Muscle of back (tissue), 11 donors: ENCODE results near the gene CAPN5. TPM values are rescaled to one million over a fixed set of nuclear protein-coding genes. Genes with fewer than 3 reads are reported as not detected.

Source experiments
- DNase-seq, 3 donors: peaks; one replicate each; pipeline versions ENCODE4 v3.0.0 to v3.0.0-alpha.2; 2013
- polyA plus RNA-seq, 10 donors: library from polyadenylated mRNA; unstranded; fragments of 120-200 nt; gene quantifications; one replicate each; pipeline ENCODE4 v1.2.1, GENCODE V29; 2013; ENCODE audit not compliant: insufficient read length in 10 of 10

The CAPN5 gene
- polyA plus RNA-seq, 10 donors = 8.3 to 14.8 (median 10.4) TPM

DNA sequence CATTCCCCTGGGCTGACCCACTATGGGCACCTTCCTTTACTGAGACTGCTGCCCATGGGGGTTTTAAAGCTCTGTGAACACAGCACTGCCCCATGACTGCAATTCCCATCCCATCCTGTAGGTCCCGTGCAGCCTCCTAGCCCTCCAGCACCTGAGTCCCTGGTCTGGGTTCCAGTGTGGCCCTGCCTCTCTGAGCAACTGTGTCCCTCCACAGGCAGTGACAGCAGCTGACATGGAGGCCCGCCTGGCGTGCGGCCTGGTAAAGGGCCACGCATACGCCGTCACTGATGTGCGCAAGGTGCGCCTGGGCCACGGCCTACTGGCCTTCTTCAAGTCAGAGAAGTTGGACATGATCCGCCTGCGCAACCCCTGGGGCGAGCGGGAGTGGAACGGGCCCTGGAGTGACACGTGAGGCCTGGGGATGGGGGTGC is 48.4 kb downstream of the CAPN5 start:
- no peak for DNase-seq

GRCh38 chr11:77115956-77116355 is 49.2 kb downstream of the CAPN5 start:
- no peak for DNase-seq

DNA sequence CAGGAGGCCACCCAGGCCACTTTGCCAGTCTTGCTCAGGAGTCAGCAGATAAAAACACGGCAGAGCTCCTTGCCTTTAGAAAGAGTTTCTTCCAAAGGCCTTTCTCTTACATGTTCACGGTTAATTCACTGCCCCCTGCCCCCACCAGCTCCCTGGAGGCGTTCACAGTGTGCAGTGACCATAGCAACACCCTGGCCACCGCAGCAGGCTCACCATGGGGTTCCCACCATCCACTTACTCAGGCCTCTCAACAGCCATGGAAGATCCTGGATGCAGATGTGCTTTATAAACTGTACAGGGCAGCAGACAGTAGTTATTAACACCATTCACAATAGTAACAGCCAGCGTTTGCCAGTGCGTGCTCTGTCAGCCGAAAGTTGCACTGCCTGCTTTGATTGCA is 50.7 kb downstream of the CAPN5 start:
- DNase-seq = no peak

GRCh38 chr11:77118086-77118485 is 51.3 kb downstream of the CAPN5 start:
- DNase-seq = no peak

- DNase-seq = no peak
These were observed 52.2 kb downstream of the CAPN5 start for GRCh38 chr11:77118971-77119370.

GRCh38 chr11:77119531-77119936 is 52.8 kb downstream of the CAPN5 start:
- DNase-seq = no peak

DNA sequence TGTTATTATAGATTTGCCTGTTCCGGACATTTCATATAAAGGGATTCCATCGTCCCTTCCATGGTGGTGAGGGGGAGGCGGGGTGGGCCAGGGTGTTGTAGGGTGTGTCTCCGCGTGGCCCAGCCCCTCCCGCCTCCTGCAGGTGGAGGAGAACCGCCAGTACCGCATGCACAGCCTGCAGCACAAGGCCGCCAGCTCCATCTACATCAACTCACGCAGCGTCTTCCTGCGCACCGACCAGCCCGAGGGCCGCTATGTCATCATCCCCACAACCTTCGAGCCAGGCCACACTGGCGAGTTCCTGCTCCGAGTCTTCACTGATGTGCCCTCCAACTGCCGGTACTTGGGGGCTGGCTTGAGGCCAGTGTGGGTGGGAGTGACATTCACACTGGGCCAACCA is 53.8 kb downstream of the CAPN5 start:
- no peak for DNase-seq

GRCh38 chr11:77121096-77121640 is 54.4 kb downstream of the CAPN5 start:
- DNase-seq = no peak

DNA sequence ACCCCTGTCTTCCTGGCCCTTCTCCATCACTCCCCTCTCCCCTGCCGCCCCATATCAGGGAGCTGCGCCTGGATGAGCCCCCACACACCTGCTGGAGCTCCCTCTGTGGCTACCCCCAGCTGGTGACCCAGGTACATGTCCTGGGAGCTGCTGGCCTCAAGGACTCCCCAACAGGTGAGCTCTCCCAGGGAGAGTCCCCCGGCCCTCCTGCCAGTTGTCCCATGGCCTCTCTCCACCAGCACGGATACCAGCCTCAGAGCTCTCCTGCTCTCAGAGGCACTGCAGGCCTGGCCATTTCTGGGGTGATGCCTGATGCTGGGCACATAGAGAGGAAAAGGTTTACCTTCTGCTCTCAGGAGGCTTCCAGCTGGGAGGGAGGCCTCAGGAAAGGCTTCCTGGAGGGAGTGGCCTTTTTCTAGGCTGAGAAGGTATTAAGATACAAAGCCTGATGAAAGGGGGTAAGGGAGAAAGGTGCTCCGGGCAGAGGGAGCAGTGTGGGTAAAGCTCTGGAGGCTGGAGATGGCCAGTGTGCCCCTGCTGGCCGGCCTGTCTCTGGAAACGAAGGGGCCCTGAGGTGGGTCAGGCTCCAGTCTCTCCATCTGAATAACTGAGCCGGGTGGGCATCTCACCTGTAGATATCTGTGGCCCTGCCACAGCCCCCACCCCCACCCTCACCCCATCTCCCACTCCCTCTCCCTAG is 55.3 kb downstream of the CAPN5 start:
- DNase-seq = no peak

- DNase-seq = no peak
These were observed 55.9 kb downstream of the CAPN5 start for GRCh38 chr11:77122576-77123212.

- DNase-seq = no peak
These were observed 56.8 kb downstream of the CAPN5 start for GRCh38 chr11:77123591-77123990.

DNA sequence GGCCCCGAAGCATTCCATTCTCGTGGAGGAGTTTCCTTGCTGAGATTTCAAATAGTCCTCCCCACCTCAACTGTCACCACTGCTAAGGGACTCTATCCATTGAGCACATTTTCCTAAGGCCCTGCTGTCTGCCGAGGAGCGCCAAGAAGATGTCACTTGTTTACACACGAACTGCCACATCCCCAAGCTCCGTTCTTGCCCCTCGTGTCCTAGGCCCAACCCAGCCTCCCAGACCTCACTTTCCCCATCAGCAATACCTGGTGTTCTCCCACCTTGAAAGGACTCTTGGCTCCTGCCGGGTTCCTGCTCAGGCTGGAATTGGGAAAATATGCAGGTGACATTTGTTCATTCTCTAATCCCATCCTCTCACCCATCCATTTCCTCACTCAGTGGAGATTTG is 57.3 kb downstream of the CAPN5 start:
- DNase-seq = no peak

GRCh38 chr11:77124488-77124887 is 57.7 kb downstream of the CAPN5 start:
- DNase-seq = no peak

GRCh38 chr11:77125191-77125590 is 58.4 kb downstream of the CAPN5 start:
- DNase-seq = no peak

DNA sequence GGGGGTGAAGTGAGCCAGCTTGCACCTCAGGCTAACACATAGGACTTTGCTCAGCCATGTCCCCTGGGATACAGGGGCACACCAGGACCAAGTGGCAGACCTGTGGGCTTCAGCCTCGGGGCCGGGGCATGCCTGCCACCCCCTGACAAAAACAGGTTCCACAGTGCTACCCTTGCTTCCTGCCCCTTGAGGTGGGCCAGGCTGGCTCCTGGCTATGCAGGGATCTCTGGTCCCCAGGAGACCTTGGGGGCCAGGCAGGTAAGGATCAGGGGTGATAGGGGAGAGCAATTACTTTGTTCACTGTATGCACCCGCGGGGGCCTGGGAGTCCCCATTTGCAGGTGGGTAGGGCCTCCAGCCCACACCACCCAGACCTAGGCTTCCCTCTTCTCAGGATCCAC is 58.9 kb downstream of the CAPN5 start:
- DNase-seq = no peak

- DNase-seq = no peak
These were observed 59.5 kb downstream of the CAPN5 start for GRCh38 chr11:77126156-77126775.

DNA sequence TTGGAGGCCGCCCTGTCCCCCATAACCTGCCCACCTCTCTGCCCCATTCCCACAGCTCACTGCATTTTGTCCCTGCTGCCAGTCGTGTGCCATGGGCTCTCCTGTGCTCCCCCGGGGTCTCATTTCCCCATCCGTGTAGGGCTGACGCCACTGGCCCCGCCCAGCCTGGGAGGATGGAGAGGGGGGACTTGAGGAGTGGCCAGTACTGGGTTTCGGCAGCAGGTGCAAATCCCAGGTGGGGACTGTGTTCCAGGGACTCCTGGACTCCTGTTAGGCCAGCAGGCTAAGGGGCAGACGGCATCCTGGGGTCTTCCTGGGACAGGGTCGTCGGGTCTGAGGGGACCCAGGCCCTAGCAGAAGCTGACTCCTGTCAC is 60.1 kb downstream of the CAPN5 start:
- DNase-seq = no peak

DNA sequence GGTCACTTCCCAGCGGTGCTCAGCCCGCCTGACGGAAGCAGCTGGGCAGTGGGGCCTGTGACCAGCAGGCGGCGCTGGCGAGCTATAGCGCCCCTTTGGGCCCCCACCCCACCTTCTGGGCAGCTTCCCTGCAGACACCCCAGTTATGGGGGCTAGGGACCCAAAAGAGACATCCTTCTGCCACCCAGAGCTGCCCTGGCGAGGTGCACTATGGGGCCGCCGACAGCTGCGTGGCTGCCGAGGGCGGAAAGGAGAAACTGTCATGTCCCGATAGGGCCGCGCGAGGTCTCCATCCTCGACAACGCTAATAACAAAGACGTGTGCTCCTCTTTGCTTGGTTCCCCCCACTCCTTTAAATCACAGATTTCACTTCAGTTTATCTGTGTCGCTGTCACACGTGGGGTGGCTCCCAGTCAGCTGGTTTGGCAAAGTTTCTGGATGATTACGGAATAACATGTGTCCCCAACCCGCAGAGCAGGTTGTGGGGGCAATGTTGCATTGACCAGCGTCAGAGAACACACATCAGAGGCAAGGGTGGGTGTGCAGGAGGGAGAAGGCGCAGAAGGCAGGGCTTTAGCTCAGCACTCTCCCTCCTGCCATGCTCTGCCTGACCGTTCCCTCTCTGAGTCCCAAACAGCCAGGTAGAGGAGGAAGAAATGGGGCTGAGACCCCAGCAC is 60.6 kb downstream of the CAPN5 start:
- DNase-seq = peak; percentile 38 to 89 (median 71)

- DNase-seq = peak; percentile 49 to 73 (median 59)
These were observed 61.3 kb downstream of the CAPN5 start, which contains the start of gene MYO7A for GRCh38 chr11:77127920-77128691. MYO7A (plus strand) TSS chr11:77128246; CDS start chr11:77130635, 2,389 bp downstream.

DNA sequence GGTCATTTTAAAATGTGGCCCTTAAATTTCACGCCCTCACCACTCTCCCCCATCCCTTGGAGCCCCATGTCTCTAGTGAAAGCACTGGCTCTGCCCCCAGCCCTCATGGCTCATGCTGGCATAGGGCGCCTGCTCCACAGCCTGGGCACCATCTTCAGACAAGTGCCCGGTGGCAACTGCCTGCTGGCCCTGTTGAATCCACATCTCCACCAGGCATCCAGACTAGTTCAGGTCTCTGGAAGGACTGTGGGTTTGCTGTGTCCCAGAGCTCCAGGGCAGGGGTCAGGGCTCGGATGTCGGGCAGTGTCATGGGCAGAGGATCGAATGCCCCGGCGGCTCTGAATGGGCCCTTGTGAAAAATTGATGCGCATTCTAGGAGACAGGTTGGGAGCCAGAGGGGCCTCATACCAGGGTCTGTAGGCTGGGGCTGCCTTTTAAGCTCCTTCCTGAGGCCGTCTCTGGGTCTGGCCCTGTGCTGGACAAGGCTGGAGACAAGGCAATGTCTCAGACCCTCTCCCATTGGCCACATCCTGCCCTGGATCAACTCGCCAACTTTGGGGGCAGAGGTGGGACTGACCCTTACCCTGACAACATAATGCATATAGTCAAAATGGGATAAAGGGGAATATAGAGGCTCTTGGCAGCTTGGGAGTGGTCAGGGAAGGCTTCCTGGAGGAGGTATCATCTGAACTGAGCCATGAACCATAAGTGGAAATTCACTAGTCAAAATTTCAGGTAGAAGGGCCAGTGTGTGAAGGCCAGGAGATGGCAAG is 62.5 kb downstream of the CAPN5 start:
- no peak for DNase-seq
